GM21423 (cell line): Measurements from ENCODE around the gene MTERF4.

Experiments used
- ATAC-seq: cut with Tn5 transposase; IDR thresholded peaks from one replicate; pipeline ENCODE4 v1.9.1; 2021; ENCODE audit warnings: mild to moderate bottlenecking, moderate library complexity; ENCODE audit not compliant: unreplicated experiment

The MTERF4 gene

DNA sequence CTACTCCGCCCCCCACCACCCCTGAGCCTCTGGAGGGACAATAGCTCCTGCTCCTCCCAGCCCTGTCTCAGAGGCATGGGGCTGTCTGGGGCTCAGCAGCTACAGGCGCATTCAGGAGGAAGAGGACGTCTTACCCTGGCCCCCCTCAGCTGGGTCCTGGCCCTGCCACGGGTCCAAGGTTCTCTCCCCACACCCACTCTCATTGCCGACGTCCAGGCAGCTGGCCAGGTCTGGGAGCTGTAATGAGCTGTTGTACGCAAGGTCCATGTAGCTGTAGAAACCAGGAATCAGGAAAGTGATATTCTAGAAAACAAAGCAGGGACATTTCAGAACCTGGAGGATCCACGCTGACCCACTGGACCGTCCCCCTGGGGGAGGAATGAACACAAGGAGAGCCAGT, 33.6 kb upstream of the MTERF4 start:
- ATAC-seq = no peak

DNA sequence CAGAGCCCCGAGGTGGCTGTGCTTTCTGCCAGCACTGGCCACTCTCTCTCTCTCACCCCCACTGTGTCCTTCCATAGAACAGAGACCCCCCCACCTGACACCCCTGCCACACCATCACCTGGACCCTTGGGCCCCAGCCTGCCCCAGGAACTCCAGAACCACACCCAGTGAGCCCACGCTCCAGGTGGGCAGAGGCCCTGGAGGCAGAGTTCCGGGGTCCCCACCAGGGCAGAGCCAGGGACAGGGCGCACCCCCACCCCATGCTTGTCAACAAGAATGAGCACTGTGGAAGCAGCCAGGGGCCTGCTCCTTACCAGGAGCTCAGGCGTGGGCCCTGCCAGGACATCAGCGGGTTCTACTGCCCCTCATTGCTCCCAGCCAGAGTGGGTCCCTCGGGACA, 32.6 kb upstream of the MTERF4 start:
- no peak for ATAC-seq

- ATAC-seq = no peak
Observed at GRCh38 chr2:241133436-241133820, 31.3 kb upstream of the MTERF4 start.

GRCh38 chr2:241132538-241133435, 30.7 kb upstream of the MTERF4 start:
- ATAC-seq = no peak

GRCh38 chr2:241131531-241131930, 29.4 kb upstream of the MTERF4 start:
- ATAC-seq = no peak

DNA sequence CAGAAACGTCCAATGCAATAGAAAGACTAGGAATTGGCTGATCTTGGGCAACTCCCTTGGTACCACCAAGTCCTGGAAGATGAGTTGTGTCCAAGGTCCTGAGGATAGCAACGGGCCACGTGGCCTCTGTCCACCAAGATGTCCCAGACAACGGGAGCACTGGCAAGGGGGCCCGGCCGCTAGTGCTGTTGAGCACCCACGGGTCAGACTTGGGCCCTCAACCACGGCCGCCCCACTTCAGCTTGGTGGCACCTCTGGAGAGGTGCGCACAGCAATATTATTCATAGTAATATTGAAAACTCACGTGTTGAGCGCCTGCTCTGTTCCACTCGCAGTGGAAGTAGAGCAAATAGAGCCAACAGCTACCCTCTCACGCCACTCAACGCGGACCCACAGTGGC, 28.2 kb upstream of the MTERF4 start:
- ATAC-seq = no peak

GRCh38 chr2:241129086-241129871, 27.2 kb upstream of the MTERF4 start:
- no peak for ATAC-seq

DNA sequence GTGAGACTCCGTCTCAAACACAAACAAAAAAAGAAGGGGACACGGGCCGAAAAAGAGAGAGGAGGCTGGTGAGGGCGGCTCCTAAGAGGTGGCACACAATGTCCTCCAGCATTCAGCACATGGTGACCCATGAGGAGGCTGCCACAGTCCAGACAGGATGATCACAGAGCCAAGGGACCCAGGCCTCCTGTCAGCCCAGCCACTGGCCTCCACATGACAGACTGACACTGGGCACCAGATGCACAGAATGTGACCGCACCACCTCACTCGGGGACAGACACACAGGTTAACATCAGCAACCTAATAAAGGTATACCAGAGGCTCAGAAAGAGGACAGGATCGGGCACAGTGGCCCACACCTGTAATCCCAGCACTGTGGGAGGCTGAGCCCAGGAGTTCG, 26.2 kb upstream of the MTERF4 start:
- ATAC-seq = no peak

DNA sequence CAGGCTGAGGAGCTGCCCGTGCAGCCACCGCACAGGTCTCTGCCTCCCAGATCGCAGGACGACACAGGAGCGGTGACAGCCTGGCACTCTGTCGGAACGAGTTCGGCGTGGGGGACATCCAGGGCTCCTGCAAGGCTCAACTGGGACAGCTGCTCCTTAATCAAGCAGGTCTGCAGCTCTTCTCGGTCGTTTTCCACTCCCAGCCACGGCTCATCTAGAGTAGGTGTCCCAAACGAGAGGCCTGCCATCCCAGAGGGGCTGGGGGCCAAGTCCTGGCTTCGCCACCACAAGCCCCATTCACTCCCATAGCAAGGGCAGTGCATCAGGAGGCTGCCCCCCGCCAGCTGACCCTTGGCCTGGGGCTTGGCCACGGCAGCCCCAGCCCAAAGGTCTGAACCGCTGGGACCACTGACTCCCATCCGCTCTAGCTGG, 24.7 kb upstream of the MTERF4 start:
- no peak for ATAC-seq

GRCh38 chr2:241126201-241126611, 24.1 kb upstream of the MTERF4 start:
- no peak for ATAC-seq

GRCh38 chr2:241125626-241126025, 23.5 kb upstream of the MTERF4 start:
- ATAC-seq = no peak

DNA sequence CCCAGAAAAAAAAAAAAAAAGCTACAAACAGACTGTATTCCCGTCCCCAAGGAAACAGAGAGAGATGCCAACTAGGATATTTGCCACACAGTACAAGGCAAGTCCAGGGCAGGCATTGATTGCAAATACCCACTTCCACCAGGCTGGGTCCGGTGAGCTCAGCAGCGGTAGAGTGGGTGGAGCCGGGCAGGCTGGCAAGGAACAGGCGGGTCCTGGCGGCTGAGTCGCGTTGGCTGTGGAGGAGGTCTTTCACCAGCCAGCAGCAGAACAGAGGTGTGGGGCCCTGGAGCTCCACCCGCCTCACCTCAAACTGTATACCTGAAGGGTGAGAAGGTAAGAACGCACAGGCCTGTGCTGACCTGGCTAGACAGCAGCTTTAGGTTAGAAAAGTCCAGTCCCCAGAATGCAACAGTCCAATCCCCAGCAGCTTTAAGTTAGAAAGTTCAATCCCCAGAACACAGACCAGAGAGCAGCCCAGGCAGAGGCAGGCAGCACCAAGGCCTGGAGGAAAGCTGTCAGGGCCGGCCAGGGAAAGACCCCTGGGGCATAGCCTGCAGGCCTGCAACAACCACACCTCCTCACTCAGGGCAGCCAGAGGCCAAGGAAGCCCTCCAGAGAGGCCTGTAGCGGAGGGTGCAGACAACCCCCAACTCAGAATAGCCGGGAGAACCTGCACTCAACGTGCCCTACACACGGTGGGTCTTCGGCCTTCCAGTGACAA, 21.9 kb upstream of the MTERF4 start:
- no peak for ATAC-seq

GRCh38 chr2:241122376-241123002, 20.4 kb upstream of the MTERF4 start:
- ATAC-seq = no peak

DNA sequence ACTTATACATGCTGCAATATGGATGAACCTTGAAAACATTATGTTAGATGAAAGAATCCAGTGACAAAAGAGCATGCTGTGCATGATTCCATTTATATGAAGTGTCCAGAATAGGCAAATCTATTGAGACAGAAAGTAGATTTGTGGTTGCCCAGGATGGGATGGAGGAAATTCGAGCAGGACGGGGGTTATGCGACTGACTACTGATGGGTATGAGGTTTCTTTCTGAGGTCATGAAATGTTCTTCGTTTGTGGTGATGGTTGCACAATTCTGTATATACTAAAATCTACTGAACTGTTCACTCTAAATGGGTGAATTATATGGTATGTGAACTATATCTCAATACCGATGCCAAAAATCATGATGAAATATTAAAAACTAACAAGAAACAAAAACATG, 18.9 kb upstream of the MTERF4 start:
- ATAC-seq = no peak

GRCh38 chr2:241120440-241120839, 18.4 kb upstream of the MTERF4 start:
- ATAC-seq = no peak

GRCh38 chr2:241118737-241119505, 16.8 kb upstream of the MTERF4 start:
- no peak for ATAC-seq

- no peak for ATAC-seq
Observed at GRCh38 chr2:241116606-241117560, 14.8 kb upstream of the MTERF4 start.

DNA sequence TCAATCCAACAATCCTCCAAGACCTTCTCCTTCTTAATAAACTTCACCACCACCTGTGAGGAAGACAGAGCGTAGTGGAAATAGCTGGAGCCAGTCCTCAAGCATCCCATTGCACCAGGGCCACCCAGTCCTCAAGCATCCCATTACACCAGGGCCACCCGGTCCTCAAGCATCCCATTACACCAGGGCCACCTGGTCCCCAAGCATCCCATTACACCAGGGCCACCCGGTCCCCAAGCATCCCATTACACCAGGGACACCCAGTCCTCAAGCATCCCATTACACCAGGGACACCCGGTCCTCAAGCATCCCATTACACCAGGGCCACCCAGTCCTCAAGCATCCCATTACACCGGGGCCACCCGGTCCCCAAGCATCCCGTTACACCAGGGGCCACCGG, 13.3 kb upstream of the MTERF4 start:
- ATAC-seq = no peak

DNA sequence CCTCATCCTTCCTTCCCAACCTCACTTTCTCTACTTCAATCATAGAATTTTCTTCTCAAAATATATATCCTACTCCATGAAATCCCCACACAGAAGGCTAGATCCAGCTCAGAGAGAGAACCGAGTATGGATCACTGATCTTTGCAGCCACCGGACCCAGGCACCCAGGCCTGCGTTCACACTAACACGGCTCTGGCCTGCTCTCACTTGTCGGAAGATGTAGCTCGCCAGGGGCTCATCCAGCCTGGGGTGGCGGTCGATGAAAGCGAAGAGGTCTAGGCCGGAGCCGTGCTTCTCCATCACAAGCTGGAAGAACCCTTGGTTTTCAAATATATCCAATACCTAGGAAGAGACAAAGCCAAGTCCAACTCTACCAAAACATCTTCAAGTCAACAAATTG, 12.7 kb upstream of the MTERF4 start:
- ATAC-seq = no peak
